Keratinocyte (primary cell): ENCODE results near the gene CCDC158. TPM values are rescaled to one million over a fixed set of nuclear protein-coding genes. Genes with fewer than 3 reads are reported as not detected.

Experiments
- DNase-seq: peaks from one replicate; pipeline ENCODE4 v3.0.0-alpha.2; 2011; ENCODE audit warnings: low read depth, missing footprints, low spot score
- FAIRE-seq: peaks from 2 replicates; lab custom pipeline; 2011; peaks lifted over from hg19 to GRCh38; lab: Jason Lieb, UNC
- H2AFZ ChIP-seq: 2 replicates; pipeline ENCODE4 v1.6.0; 2012; ENCODE audit warnings: low read length, control low read depth, inconsistent platforms; ENCODE audit not compliant: control insufficient read depth
- H3K27ac ChIP-seq: 2 replicates; pipeline ENCODE4 v1.5.1; 2011; ENCODE audit warnings: low read length; ENCODE audit not compliant: control insufficient read depth, insufficient read depth
- H3K27me3 ChIP-seq: 3 replicates; pipeline ENCODE4 v1.6.0; 2011; ENCODE audit warnings: low read length; ENCODE audit not compliant: control insufficient read depth, insufficient read depth; ENCODE audit errors: extremely low read depth
- H3K36me3 ChIP-seq, 2 experiments: 2 replicates in 1 of 2; 3 replicates in 1 of 2; pipeline ENCODE4 v1.5.1; 2011; ENCODE audit warnings: low read length in 2 of 2, mild to moderate bottlenecking in 1 of 2; ENCODE audit not compliant: control insufficient read depth in 2 of 2, insufficient read depth in 2 of 2; ENCODE audit errors: extremely low read depth in 1 of 2
- H3K4me1 ChIP-seq: 3 replicates; pipeline ENCODE4 v1.5.1; 2011; ENCODE audit warnings: low read length; ENCODE audit not compliant: control insufficient read depth, insufficient read depth; ENCODE audit errors: extremely low read depth
- H3K4me2 ChIP-seq: 3 replicates; pipeline ENCODE4 v1.6.0; 2011; ENCODE audit warnings: low read depth, low read length; ENCODE audit not compliant: control insufficient read depth, insufficient read depth; ENCODE audit errors: extremely low read depth
- H3K4me3 ChIP-seq, 3 experiments: fragments of 200-600 bp in 1 of 3; sonication (generic) in 1 of 3; 2 replicates in 2 of 3; 3 replicates in 1 of 3; pipeline ENCODE4 v1.5.1; 2011 to 2016; ENCODE audit warnings: low read length in 3 of 3, mild to moderate bottlenecking in 3 of 3, control low read depth in 2 of 3, inconsistent platforms in 1 of 3, low read depth in 1 of 3, mixed read lengths in 1 of 3, mixed run types in 1 of 3, moderate library complexity in 1 of 3; ENCODE audit not compliant: control insufficient read depth in 2 of 3, insufficient read depth in 2 of 3; ENCODE audit errors: extremely low read depth in 1 of 3
- H3K79me2 ChIP-seq: 2 replicates; pipeline ENCODE4 v1.6.0; 2012; ENCODE audit warnings: low read length; ENCODE audit not compliant: control insufficient read depth, insufficient read depth
- H3K9ac ChIP-seq: 3 replicates; pipeline ENCODE4 v1.6.0; 2011; ENCODE audit warnings: low read length; ENCODE audit not compliant: control insufficient read depth, insufficient read depth; ENCODE audit errors: extremely low read depth
- H3K9me1 ChIP-seq: 3 replicates; pipeline ENCODE4 v1.6.0; 2011; ENCODE audit warnings: low read length; ENCODE audit not compliant: control insufficient read depth, insufficient read depth; ENCODE audit errors: extremely low read depth
- H3K9me3 ChIP-seq: 2 replicates; pipeline ENCODE4 v1.5.1; 2012; ENCODE audit warnings: low read depth, low read length; ENCODE audit not compliant: control insufficient read depth
- H4K20me1 ChIP-seq: 3 replicates; pipeline ENCODE4 v1.6.0; 2011; ENCODE audit warnings: low read length; ENCODE audit not compliant: control insufficient read depth, insufficient read depth; ENCODE audit errors: extremely low read depth
- CTCF ChIP-seq, 3 experiments: IDR thresholded peaks in 1 of 3; conservative IDR thresholded peaks in 1 of 3; optimal IDR thresholded peaks in 1 of 3; 2 replicates in 2 of 3; 3 replicates in 1 of 3; pipeline versions ENCODE3 to v1.5.1; 2011; ENCODE audit warnings: low read length in 3 of 3, mild to moderate bottlenecking in 3 of 3, moderate library complexity in 2 of 3, control low read depth in 1 of 3, inconsistent platforms in 1 of 3; ENCODE audit not compliant: insufficient read depth in 2 of 3; ENCODE audit errors: extremely low read depth in 1 of 3
- EZH2 ChIP-seq: IDR thresholded peaks from one replicate; pipeline ENCODE4 v1.6.1; 2012; ENCODE audit warnings: inconsistent platforms, mild to moderate bottlenecking, low read length, moderate library complexity
- dilution Hi-C: fragments of 300-500 bp; cut with MboI; formaldehyde crosslinking; loops from one replicate; pipeline ENCODE4 v1.7.0; 2020; ENCODE audit warnings: low sequenced_read_pairs; ENCODE audit not compliant: extremely low pct_ligation_motif_present
- polyA plus RNA-seq, 5 experiments: library from polyadenylated mRNA; depleted of rRNA in 3 of 5; stranded (reverse) in 3 of 5; stranded (forward) in 1 of 5; unstranded in 1 of 5; fragments of >200 nt; gene quantifications; 1 replicate in 1 of 5; 2 replicates in 3 of 5; 3 replicates in 1 of 5; pipeline versions ENCODE4 v1.2.1 to v1.2.3, GENCODE V29; 2011 to 2012; ENCODE audit warnings: missing spikeins in 2 of 5, low read depth in 1 of 5, low replicate concordance in 1 of 5

The CCDC158 gene
- polyA plus RNA-seq, 1 donor (not counting 4 experiments of a cell fraction or from before 2014, with no cell fraction given): not detected

- Histone ChIP-seq H3K4me3 (no peak overlapping the region), H4K20me1 (no peaks in the 10 kb centered on the region), H3K27me3 (peaks cover 3% of the 10 kb centered on the region), H3K4me1 (no peaks in the 10 kb centered on the region), H3K36me3 (no peaks in the 10 kb centered on the region), H3K9me3 (no peaks in the 10 kb centered on the region), H2AFZ (no peak overlapping the region), H3K27ac (no peak overlapping the region), H3K9ac (no peak overlapping the region), H3K79me2 (no peaks in the 10 kb centered on the region), H3K4me2 (no peak overlapping the region), H3K9me1 (no peaks in the 10 kb centered on the region)
- FAIRE-seq (no peak), DNase-seq (no peak)
- dilution Hi-C loops: no loop called here
- TF ChIP-seq CTCF (optimal IDR thresholded peaks at IDR 0.05 in 1 of 3, IDR thresholded peaks at IDR 0.05 in 1 of 3, conservative IDR thresholded peaks at IDR 0.05 in 1 of 3; ENCODE audit: extremely low read depth in 1 of 3, insufficient read depth in 2 of 3, low read length in 3 of 3) (no peak), EZH2 (no peak)
Observed at GRCh38 chr4:76366737-76367136, 54.2 kb downstream of the CCDC158 start.

- Histone ChIP-seq H3K9me1 (no peaks in the 10 kb centered on the region), H3K27me3 (peaks cover 3% of the 10 kb centered on the region), H3K27ac (no peak overlapping the region), H2AFZ (no peak overlapping the region), H4K20me1 (no peaks in the 10 kb centered on the region), H3K4me2 (no peak overlapping the region), H3K36me3 (no peaks in the 10 kb centered on the region), H3K9me3 (no peaks in the 10 kb centered on the region), H3K79me2 (no peaks in the 10 kb centered on the region), H3K4me3 (no peak overlapping the region), H3K9ac (no peak overlapping the region), H3K4me1 (no peaks in the 10 kb centered on the region)
- dilution Hi-C loops: no loop called here
- TF ChIP-seq EZH2: no peak
- DNase-seq (no peak), FAIRE-seq (peak; percentile 34)
Observed at GRCh38 chr4:76365636-76366035, 55.3 kb downstream of the CCDC158 start.

- FAIRE-seq: no peak
- Histone ChIP-seq H3K27ac (no peak overlapping the region), H3K9me3 (peaks cover 2% of the 10 kb centered on the region)
Observed at GRCh38 chr4:76364763-76365162, 56.2 kb downstream of the CCDC158 start.

More at GRCh38 chr4:76364763-76365162, 56.2 kb downstream of the CCDC158 start:
- H3K9ac ChIP-seq: no peak overlapping the region
- H3K79me2 ChIP-seq: no peaks in the 10 kb centered on the region
- dilution Hi-C loops: no loop called here
- peaks cover 3% of the 10 kb centered on the region for H3K27me3 ChIP-seq
- H4K20me1 ChIP-seq: no peaks in the 10 kb centered on the region
- no peaks in the 10 kb centered on the region for H3K36me3 ChIP-seq
- H3K9me1 ChIP-seq: no peaks in the 10 kb centered on the region
- no peak overlapping the region for H2AFZ ChIP-seq
- no peaks in the 10 kb centered on the region for H3K4me1 ChIP-seq
- no peak overlapping the region for H3K4me2 ChIP-seq
- H3K4me3 ChIP-seq: no peak overlapping the region
- no peak for TF ChIP-seq EZH2
- no peak for TF ChIP-seq CTCF (optimal IDR thresholded peaks at IDR 0.05 in 1 of 3, IDR thresholded peaks at IDR 0.05 in 1 of 3, conservative IDR thresholded peaks at IDR 0.05 in 1 of 3; ENCODE audit: extremely low read depth in 1 of 3, insufficient read depth in 2 of 3, low read length in 3 of 3)
- no peak for DNase-seq
